ENCODE results near the gene ADAP1.

Gene ADAP1

GRCh38 chr7:906776-907157 is 47.7 kb downstream of the ADAP1 start:
- Histone ChIP-seq H3K27ac (ENCODE audit: low read length) (no peak overlapping the region), H4K20me1 (ENCODE audit: insufficient read depth, low read length) (no peaks in the 10 kb centered on the region; the same call in none of the 2 replicates), H3K79me2 (ENCODE audit: insufficient read depth, low read length) (no peaks in the 10 kb centered on the region), H3K9me3 (ENCODE audit: insufficient read depth, low read length, severe bottlenecking) (no peaks in the 10 kb centered on the region), H3K36me3 (ENCODE audit: insufficient read depth, low read length) (no peaks in the 10 kb centered on the region), H3K4me1 (ENCODE audit: insufficient read depth, low read length) (no peaks in the 10 kb centered on the region), H3K4me2 (ENCODE audit: insufficient read depth, low read length) (no peak overlapping the region), H2AFZ (ENCODE audit: low read depth, low read length) (no peak overlapping the region), H3K9ac (ENCODE audit: low read depth, low read length) (no peak overlapping the region), H3K27me3 (ENCODE audit: insufficient read depth, low read length, poor library complexity) (no peaks in the 10 kb centered on the region), H3K4me3 (ENCODE audit: low read depth in 1 of 2, low read length in 2 of 2) (no peak overlapping the region)
- no peak for ATAC-seq (ENCODE audit: insufficient read depth, low read depth)
- no peak for TF ChIP-seq CTCF (IDR thresholded peaks at IDR 0.05; ENCODE audit: borderline replicate concordance, extremely low read depth, low read length, poor library complexity, severe bottlenecking)
- no peak for TF ChIP-seq EZH2 (IDR thresholded peaks at IDR 0.05; ENCODE audit: borderline replicate concordance, low read depth, low read length, severe bottlenecking)
- DNase-seq, result no peak

- TF ChIP-seq EZH2 (IDR thresholded peaks at IDR 0.05; ENCODE audit: borderline replicate concordance, low read depth, low read length, severe bottlenecking), result no peak
- no peak for TF ChIP-seq CTCF (IDR thresholded peaks at IDR 0.05; ENCODE audit: borderline replicate concordance, extremely low read depth, low read length, poor library complexity, severe bottlenecking)
- no peak overlapping the region for H3K4me2 ChIP-seq (ENCODE audit: insufficient read depth, low read length)
Observed at GRCh38 chr7:904847-905246, 49.6 kb downstream of the ADAP1 start.

GRCh38 chr7:903921-904755 is 50.3 kb downstream of the ADAP1 start:
- no peaks in the 10 kb centered on the region for H3K9me3 ChIP-seq (ENCODE audit: insufficient read depth, low read length, severe bottlenecking)
- H3K4me2 ChIP-seq (ENCODE audit: insufficient read depth, low read length), result no peak overlapping the region
- H3K4me3 ChIP-seq (ENCODE audit: low read depth in 1 of 2, low read length in 2 of 2), result no peak overlapping the region
- H3K36me3 ChIP-seq (ENCODE audit: insufficient read depth, low read length), result no peaks in the 10 kb centered on the region
- ATAC-seq (ENCODE audit: insufficient read depth, low read depth) (no peak), DNase-seq (no peak)
- H3K79me2 ChIP-seq (ENCODE audit: insufficient read depth, low read length), result no peaks in the 10 kb centered on the region
- no peak overlapping the region for H3K27ac ChIP-seq (ENCODE audit: low read length)
- no peaks in the 10 kb centered on the region for H3K27me3 ChIP-seq (ENCODE audit: insufficient read depth, low read length, poor library complexity)
- no peak for TF ChIP-seq CTCF (IDR thresholded peaks at IDR 0.05; ENCODE audit: borderline replicate concordance, extremely low read depth, low read length, poor library complexity, severe bottlenecking)
- TF ChIP-seq EZH2 (IDR thresholded peaks at IDR 0.05; ENCODE audit: borderline replicate concordance, low read depth, low read length, severe bottlenecking), result no peak
- no peak overlapping the region for H3K9ac ChIP-seq (ENCODE audit: low read depth, low read length)
- H2AFZ ChIP-seq (ENCODE audit: low read depth, low read length), result no peak overlapping the region
- H4K20me1 ChIP-seq (ENCODE audit: insufficient read depth, low read length), result peaks cover 4% of the 10 kb centered on the region
- no peaks in the 10 kb centered on the region for H3K4me1 ChIP-seq (ENCODE audit: insufficient read depth, low read length)

More at GRCh38 chr7:904847-905246, 49.6 kb downstream of the ADAP1 start:
- no peaks in the 10 kb centered on the region for H3K27me3 ChIP-seq (ENCODE audit: insufficient read depth, low read length, poor library complexity)
- no peaks in the 10 kb centered on the region for H3K36me3 ChIP-seq (ENCODE audit: insufficient read depth, low read length)
- H3K4me3 ChIP-seq (ENCODE audit: low read depth in 1 of 2, low read length in 2 of 2), result no peak overlapping the region
- H3K4me1 ChIP-seq (ENCODE audit: insufficient read depth, low read length), result no peaks in the 10 kb centered on the region
- H3K27ac ChIP-seq (ENCODE audit: low read length), result no peak overlapping the region
- H3K9me3 ChIP-seq (ENCODE audit: insufficient read depth, low read length, severe bottlenecking), result no peaks in the 10 kb centered on the region
- DNase-seq (no peak), ATAC-seq (ENCODE audit: insufficient read depth, low read depth) (no peak)
- H3K79me2 ChIP-seq (ENCODE audit: insufficient read depth, low read length), result no peaks in the 10 kb centered on the region
- peaks cover 4% of the 10 kb centered on the region for H4K20me1 ChIP-seq (ENCODE audit: insufficient read depth, low read length)
- H2AFZ ChIP-seq (ENCODE audit: low read depth, low read length), result no peak overlapping the region
- no peak overlapping the region for H3K9ac ChIP-seq (ENCODE audit: low read depth, low read length)

All from DND-41 (cell line).